Mucosa of gallbladder (tissue), 1 donor: ENCODE data around the gene KIF1B. TPM values are rescaled to one million over a fixed set of nuclear protein-coding genes. Genes with fewer than 3 reads are reported as not detected.
"Not testable (repeated sequence)": the region's sequence is repeated elsewhere in the genome, so short reads cannot be mapped to it uniquely, and the experiment has no call there.

Experiments used
- DNase-seq: peaks from one replicate; pipeline ENCODE4 v3.0.0-alpha.2; 2020; ENCODE audit warnings: low spot score
- total RNA-seq: library from RNA; stranded (reverse); gene quantifications from one replicate; pipeline ENCODE4 v1.2.1, GENCODE V29; 2021
- donor health status: DM: no; HTN: no; CAD: no.

Gene KIF1B
- total RNA-seq, 1 donor from 2014 or later, result 45.7 TPM

DNA sequence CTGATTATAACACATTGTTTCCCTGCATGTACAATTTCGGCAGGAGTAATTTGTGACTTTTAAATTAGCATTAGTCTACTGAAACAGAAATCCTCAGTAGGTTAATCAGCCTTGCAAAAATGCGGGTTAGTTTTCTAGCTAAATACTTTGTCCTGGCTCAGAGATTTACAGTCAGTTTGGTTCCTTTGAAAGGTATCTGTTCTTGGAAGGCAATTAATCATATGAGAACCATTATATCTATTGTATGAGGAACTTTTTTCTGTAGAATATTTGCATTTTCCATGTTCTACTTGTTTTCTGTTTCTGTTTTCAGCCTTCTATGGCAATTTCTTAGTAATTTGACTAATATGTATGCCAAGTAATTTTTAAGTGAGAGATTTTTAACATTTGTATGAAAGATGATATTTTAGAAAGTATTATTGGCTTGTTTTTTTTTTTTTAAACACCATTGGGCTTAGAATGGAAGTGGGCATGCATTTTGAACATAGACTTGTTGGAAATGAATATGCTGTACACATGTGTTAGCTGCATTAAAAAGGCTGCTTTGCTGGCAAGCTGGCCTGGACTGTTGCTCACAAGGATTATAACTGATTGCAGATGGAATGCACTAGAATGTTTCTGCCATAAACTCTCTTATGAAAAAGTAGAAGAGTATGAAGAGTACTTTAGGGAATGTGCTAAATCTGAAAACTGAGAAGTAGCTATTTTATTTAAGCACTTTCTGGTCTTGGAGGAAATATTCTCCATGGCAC is 26.2 kb downstream of the KIF1B start:
- DNase-seq, result no peak

DNA sequence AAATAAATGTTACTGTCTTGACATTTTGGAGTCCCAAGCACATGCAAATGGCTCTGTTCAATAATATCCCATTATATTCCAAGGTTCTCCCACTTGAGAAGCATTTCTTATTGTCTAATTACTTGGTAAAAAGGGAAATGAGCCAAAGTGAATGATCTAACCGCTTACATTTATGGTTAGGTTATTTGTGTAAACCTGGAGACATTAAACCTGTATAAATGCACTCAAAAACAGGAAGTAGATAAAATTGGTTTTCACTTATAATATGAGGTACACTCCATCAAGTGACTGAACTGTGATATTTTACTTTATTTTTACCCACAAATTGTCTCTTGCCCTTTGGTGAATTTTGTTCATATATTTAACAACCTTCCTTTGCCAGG is 26.8 kb downstream of the KIF1B start:
- no peak for DNase-seq

DNA sequence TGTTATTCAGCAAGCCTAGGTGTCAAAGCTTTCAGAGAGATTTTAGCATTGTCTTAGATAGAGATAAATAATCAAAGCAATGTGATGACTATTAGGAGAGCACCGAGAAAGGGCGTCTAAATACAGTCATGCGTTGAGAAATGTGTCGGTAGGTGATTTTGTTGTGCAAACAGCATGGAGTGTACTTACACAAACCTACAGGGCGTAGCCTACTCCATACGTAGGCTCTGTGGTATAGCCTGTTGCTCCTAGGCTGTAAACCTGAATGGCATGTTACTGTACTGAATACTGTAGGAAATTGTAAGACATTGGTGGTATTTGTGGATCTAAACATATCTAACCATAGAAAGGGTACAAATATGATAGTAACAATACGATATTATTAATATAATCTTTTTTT is 31.8 kb downstream of the KIF1B start:
- no peak for DNase-seq

DNA sequence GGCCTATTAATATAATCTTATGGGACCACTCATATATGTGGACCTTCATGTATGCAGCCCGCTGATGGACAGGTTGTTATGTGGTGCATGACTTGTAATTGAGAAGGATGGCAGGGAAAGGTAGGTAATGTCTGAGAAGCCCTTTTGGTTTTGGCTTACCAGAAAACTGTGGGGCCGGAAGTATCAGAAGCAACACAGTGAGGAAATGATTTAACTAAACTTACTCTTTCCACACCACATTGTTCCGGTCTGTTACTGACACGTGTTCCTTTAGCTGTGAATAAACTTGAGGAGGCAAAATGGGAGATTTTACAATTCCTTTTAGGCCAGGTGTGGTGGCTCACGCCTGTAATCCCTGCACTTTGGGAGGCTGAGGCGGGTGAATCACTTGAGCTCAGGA is 32.4 kb downstream of the KIF1B start:
- no peak for DNase-seq

DNA sequence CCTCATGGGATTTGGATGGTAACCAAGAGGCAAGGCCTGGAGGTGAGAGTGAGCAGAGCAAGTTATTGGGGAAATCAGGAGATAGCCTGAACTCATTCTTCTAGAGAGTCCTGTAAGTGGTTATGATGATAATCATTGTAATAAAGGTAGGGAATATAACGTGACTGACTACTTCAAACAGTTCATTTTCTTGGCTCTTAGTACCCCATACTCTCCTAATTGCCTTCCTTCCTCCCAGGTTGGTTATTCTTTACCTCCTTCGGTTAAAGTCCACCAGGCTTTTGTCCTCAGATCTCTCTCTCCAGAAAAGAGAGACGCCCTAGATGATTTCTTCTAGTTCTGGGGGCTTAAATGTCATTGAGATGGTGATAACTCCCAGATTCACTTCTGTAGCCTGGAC is 35.3 kb downstream of the KIF1B start:
- DNase-seq, result no peak

DNA sequence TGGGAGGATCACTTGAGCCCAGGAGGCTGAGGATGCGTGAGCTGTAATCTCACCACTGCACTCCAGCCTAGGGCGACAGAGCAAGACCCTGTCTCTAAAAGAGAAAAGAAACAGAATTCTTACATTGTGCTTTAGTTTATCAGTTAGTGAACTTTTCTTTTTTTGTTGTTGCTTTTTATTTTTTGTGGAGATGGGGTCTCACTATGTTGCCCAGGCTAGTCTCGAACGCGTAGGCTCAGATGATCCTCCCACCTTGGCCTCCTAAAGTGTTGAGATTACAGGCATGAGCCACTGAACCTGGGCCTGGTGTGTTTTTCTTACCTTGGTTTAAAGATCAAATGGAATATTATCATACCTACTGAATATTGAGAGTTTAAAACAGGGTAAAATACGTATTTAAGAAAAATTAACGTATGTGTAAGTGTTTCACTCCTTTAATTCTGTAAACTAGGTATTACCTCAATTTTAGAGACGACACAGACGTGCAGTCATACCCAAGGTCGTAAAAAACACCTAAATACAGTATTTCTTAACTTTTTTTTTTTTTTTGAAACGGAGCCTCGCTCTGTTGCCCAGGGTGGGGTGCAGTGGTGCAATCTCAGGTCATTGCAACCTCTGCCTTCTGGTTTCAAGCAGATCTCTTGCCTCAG is 39.6 kb downstream of the KIF1B start:
- no peak for DNase-seq

DNA sequence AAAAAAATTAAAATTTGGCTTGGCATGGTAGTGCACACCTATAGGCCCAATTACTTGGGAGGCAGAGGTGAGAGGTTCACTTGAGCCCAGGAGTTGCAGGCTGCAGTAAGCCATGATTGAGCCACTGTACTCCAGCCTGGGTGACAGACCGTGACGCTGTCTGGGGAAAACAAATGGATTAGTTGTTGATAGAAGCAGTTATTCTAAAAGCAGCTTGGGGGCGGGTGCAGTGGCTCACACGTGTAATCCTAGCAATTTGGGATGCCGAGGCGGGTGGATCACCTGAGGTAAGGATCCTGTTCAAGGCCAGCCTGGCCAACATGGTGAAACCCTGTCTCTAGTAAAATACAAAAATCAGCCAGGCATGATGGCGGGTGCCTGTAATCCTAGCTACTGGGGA is 40.3 kb downstream of the KIF1B start:
- no peak for DNase-seq

DNA sequence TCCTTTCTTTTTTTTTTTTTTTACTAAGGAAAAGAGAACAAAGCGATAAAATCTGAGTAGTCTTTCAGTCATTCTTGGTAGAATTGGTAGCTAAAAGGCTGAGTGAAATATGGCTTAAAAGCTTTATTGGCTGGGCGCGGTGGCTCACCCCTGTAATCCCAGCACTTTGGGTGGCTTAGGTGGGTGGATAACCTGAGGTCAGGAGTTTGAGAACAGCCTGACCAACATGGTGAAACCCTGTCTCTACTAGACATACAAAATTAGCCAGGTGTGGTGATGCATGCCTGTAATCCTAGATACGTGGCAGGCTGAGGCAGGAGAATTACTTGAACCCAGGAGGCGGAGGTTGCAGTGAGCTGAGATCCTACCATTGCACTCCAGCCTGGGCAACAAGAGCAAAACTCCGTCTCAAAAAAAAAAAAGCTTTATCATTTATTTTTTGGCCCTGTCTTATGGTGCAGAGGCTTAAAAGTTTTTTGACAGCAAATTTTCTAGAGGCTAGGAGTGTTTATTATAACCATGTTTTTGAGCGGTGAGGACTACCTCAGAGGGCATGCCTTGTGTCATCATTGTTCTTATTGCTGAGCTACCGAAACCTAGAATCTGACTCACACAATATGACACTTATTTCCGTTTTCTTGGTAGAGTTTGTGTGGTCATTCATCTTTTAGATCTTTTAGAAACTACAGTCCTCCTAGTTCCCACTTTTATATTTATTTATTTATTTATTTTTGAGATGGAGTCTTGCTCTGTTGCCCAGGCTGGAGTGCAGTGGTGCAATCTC is 41.1 kb downstream of the KIF1B start:
- not testable (repeated sequence) for DNase-seq

DNA sequence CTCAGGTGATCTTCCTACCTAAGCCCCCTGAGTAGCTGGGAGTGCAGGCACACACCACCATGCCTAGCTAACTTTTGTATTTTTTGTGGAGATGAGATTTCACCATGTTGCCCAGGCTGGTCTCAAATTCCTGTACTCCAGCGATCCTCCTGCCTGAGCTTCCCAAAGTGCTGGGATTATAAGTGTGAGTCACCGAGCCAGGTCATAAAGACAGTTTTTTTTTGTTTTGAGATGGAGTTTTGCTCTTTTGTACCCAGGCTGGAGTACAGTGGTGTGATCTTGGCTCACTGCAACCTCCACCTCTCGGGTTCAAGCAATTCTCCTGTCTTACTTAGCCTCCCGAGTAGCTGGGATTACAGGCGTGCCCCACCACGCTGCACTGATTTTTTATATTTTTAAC is 42.1 kb downstream of the KIF1B start:
- no peak for DNase-seq

DNA sequence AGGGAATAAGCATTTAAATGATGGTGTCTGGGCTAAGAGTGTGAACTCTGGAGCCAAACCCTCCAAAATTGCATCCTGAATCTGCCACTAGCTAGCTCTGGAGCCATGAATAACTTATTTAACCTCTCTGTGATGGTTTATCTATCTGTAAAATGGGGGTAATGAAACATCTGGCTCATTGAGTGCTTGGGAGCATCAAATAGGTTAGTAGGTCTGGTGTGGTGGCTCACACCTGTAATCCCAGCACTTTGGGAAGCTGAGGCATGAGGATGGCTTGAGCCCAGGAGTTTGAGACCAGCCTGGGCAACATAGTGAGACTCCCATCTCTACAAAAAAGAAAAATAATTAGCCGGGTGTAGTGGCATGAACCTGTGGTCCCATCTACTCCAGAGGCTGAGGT is 42.8 kb downstream of the KIF1B start:
- DNase-seq, result no peak

DNA sequence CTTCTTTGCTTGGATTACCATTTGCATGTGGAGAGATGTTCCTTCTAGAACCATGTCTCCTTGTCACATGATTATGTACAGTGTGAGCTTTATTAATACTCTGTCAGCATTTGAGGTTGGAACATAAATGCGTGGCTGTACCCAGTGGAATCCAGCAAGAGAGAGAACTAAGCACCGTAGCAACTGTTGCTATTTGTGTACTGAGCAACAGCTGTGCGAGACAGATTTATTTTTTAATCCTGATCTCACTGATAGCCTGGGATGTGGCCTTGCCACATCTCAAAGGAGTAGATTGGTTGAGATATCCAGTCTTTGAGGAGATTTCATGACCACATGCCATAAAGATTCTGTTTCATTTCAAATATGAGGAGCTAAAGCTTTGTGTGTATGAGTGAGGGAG is 43.4 kb downstream of the KIF1B start:
- peak; percentile 17 for DNase-seq

DNA sequence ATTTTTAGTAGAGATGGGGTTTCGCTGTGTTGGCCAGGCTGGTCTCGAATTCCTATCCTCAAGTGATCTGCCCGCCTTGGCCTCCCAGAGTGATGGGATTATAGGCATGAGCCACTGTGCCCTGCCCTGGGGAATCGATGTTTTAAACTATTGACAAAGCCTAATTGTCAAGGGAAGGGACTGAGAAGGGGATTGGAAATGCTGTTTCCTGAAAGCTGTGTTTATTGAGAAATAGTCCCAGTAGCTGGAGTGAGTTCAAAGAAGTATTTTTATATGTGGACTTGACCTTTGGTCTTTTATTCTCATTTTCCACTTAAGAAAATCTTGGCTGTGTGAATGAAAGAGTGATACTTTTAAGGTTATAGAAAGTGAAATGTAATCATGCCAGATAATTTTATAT is 47.5 kb downstream of the KIF1B start:
- DNase-seq, result no peak

DNA sequence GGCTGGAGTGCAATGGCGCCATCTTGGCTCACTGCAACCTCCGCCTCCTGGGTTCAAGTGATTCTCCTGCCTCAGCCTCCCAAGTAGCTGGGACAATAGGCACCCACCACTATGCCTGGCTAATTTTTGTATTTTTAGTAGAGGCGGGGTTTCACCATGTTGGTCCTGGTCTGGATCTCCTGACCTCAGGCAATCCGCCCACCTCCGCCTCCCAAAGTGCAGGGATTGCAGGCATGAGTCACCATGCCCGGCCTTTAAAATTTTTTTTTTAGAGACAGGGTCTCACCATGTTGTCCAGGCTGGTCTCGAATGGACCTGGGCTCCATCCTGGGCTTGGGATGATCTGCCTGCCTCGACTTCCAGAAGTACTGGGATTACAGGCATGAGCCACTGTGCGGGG is 49.2 kb downstream of the KIF1B start:
- not testable (repeated sequence) for DNase-seq

DNA sequence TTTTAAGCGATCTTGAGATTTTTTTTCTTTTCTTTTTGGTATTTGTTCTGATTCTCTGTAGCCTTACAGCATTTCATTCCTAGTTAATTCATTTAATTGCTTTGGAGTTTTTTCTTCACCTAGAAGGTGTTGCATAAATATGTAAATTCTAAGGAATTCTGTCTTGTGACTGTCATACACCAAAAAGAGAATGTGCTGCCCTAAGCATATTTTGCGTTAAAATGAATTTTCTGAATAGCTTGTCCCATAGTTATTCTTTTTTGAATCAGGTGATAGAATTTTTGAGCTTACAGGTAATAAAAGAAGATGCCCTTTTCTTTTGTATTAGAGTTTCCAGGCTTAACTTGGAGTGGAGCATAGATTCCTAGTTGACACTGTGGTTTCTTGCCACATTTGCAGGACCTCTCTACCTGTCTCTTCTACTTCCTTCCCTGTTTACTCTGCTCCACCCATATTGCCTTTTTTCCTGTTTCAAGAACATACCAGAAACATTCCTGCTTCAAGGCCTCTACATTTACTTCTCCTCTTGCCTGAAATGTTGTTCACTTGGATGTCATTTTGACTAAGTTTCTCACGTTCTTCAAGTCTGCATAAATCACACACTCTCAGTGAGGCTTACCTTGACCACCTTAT is 53.2 kb downstream of the KIF1B start:
- DNase-seq, result no peak

DNA sequence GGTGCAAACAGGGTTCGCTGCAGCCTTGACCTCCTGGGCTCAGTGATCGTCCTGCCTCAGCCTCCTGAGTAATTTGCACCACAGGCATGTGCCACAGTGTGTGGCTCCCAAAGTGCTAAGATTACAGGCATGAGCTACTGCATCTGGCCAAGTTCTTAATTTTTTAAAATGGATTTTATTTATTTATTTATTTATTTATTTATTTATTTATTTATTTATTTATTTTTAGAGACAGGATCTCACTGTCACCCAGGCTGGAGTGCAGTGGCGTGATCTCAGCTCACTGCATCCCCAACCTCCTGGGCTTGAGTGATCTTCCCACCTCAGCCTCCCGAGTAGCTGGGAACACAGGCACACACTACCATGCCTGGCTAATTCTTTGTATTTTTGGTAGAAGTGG is 54.7 kb downstream of the KIF1B start:
- no peak for DNase-seq

DNA sequence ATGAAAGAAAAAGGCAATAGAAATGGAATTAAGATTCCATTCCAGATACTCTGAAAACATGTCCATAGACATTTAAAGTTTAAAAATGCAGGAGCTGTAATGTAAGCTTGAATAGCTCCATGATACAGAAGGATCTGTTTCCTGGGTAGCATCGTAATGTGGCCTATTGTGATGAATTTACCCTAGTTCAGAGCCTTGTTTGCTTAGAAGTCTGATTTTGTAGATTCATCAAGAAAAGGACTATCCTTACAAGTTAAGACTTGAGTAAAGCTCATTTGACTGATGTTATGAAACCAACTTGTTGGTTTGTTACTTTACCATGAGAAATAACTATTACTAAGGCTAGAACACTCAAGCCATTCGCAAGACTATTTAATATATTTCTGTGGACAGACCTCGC is 55.5 kb downstream of the KIF1B start:
- DNase-seq, result no peak

DNA sequence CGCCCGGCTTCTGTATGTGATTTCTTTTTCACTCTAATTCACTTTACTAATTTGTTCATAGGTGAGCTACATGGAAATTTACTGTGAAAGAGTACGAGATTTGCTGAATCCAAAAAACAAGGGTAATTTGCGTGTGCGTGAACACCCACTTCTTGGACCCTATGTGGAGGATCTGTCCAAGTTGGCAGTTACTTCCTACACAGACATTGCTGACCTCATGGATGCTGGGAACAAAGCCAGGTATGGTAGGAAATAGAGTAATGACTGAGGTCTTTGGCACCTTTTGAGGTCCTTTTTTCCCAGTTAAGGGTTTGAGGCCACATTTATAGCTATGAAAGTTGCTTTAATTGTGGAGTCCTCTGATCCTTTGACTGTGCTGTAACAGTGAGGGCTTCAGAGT is 56.9 kb downstream of the KIF1B start:
- no peak for DNase-seq

DNA sequence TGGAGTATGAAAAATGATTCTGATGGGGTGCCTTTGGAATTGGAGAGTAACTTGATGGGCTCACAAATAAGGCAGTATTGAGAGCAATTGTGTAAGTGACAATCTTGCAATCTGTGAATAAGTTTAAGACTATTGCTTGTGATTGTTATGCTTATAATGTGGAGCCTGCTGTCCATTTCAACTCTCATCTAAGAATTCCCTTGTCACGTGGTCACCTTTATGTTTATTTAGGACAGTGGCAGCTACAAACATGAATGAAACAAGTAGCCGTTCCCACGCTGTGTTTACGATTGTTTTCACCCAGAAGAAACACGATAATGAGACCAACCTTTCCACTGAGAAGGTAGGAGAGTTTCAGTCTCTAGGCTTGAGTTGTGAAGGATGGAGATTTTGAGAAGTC is 57.6 kb downstream of the KIF1B start:
- DNase-seq, result no peak

DNA sequence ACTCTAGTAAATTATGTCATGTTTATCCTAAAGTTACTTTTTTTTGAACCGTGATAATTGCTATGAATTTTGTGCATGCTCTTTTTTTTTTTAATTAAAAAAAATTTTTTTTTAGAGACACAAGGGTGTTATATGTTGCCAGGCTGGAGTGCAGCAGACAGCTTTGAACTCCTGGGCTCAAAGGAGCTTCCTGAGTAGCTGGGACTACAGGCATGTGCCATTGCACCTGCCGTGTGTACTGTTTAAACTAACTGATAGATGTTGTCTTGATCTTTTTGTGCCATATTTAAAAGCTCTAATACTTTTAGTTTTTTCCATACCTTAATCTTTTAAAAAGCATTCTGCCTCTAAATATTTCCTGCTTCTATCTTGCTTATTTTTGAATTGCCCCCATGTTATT is 60.7 kb downstream of the KIF1B start:
- no peak for DNase-seq

DNA sequence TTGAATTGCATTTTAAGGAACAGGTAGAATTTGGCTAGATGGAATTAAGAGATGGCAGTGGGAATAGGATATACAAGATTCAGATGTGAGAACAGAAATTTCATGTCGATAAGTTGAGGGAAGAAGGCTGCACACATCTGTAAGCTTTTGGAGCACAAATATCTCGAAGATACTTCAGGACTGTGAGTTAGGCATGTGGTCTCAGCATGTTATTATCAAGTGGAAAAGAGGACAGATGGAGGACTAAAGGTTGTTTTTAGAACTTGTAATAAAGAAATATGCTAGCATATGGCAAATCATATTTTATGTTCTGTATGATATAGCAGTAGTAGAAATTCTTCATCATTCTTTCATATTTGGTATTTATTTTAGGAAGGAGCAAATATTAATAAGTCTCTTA is 61.5 kb downstream of the KIF1B start:
- DNase-seq, result no peak

DNA sequence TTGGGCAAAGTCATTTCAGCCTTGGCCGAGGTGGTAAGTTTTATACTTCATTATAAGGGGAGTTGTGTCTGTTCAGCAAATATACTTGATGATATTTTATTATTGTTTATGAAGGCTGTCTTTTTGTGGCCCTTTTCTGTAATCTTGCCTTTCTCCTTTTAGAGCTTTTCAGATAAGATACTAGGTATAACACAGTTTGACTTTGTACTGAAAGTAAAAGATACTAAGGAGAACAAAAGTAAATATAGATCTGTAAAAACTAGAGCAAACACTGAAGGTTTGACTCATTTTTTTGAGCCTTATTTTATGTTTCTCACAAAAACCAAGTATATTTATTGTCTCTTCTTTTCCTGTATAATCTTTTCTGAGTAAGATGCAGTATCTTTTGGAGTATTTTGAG is 61.9 kb downstream of the KIF1B start:
- no peak for DNase-seq

DNA sequence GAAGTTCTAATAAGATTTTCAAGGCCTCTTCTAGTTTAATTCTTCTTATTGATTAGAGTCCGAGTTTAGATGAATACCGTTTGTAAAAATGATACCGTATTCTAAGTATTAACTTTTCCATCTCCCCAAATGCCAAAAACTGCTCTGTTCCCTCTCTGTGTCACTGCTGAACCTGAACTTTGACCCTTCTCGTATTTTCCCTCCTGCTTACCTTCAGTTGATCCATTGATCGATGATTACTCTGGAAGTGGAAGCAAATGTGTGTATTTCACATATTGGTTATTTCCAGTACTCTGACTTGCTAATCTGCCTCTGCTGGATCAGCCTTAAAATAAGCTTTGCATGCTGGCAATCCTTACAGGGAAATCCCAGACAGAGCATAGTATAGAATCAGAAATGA is 68.5 kb downstream of the KIF1B start:
- DNase-seq, result no peak
